Measurements from ENCODE around the gene TUT7.

DNA sequence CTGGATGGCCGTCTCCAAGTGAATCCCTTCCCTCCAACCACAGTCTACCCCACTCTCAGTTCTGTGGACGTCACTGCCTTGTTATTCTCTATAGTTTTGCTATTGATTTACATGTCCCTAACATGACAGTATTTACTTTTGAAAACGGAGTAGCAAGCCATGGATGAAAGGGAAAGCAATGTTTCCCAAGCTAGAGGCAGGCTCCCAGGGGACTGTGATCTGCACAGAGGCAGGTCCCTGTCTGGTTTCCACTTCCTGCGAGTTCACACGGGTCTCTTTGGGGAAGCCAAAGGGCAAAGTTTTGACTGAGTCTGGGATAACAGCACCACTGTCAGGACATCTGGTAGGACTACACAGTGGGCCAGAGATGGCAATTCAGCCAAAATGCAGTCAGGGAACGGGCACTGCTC, 107.5 kb downstream of the TUT7 start:
- no peak for TF ChIP-seq CTCF (IDR thresholded peaks at IDR 0.05; ENCODE audit: low read depth, low read length, poor library complexity, severe bottlenecking)
- TF ChIP-seq EZH2phosphoT487 (IDR thresholded peaks at IDR 0.05; ENCODE audit: borderline replicate concordance, low read length): no peak
